Mammary epithelial cell (primary cell): ENCODE data around the gene TEX44.

Experiments used
- CTCF ChIP-seq, 2 donors: IDR thresholded peaks in 1 of 2; conservative IDR thresholded peaks in 1 of 2; 2 replicates each; pipeline ENCODE4 v1.5.1; 2011 to 2012; ENCODE audit warnings: inconsistent platforms in 2 of 2, low read length in 2 of 2, mild to moderate bottlenecking in 2 of 2, control low read depth in 1 of 2, low read depth in 1 of 2; ENCODE audit not compliant: insufficient read depth in 1 of 2; ENCODE audit errors: extremely low read depth in 1 of 2
- EZH2 ChIP-seq: IDR thresholded peaks from 2 replicates; pipeline ENCODE4 v1.6.1; 2012; ENCODE audit warnings: low read length, inconsistent platforms, borderline replicate concordance

GRCh38 chr2:231613331-231613662 is 20.6 kb downstream of the TEX44 start:
- no peak for TF ChIP-seq CTCF (conservative IDR thresholded peaks at IDR 0.05 in 1 of 2, IDR thresholded peaks at IDR 0.05 in 1 of 2; ENCODE audit: extremely low read depth in 1 of 2, insufficient read depth in 1 of 2, low read depth in 1 of 2, low read length in 2 of 2)
- TF ChIP-seq EZH2: no peak
